Activated CD4-positive, alpha-beta T cell treated with anti-CD3 and anti-CD28 coated beads, Interleukin-2, amount 50 U/mL, for 16 hours (primary cell): ENCODE measurements around the gene TRIM65.
A peak's percentile ranks its signal among the peaks of the same experiment; 100 is the strongest.
"Not testable (repeated sequence)": the region's sequence is repeated elsewhere in the genome, so short reads cannot be mapped to it uniquely, and the experiment has no call there.

ENCODE experiments used
- DNase-seq: peaks from one replicate; pipeline ENCODE4 v3.0.0-alpha.2; 2020

The TRIM65 gene

GRCh38 chr17:75895370-75896155, 1.2 kb downstream of the TRIM65 start:
- peak; percentile 30 for DNase-seq

- DNase-seq, result no peak
Measured at GRCh38 chr17:75894049-75894733, 2.6 kb downstream of the TRIM65 start.

GRCh38 chr17:75893305-75894048, 3.3 kb downstream of the TRIM65 start:
- no peak for DNase-seq

- no peak for DNase-seq
Measured at GRCh38 chr17:75892556-75893224, 4.1 kb downstream of the TRIM65 start.

GRCh38 chr17:75891605-75892555, 4.9 kb downstream of the TRIM65 start:
- no peak for DNase-seq

GRCh38 chr17:75891022-75891604, 5.6 kb downstream of the TRIM65 start:
- DNase-seq, result no peak

- no peak for DNase-seq
Measured at GRCh38 chr17:75889454-75889853, 7.3 kb downstream of the TRIM65 start.

GRCh38 chr17:75888484-75888883, 8.3 kb downstream of the TRIM65 start:
- no peak for DNase-seq

- not testable (repeated sequence) for DNase-seq
Measured at GRCh38 chr17:75885860-75886259, 10.9 kb downstream of the TRIM65 start.

- no peak for DNase-seq
Measured at GRCh38 chr17:75885431-75885830, 11.3 kb downstream of the TRIM65 start.

- DNase-seq, result no peak
Measured at GRCh38 chr17:75881678-75882454, 14.9 kb downstream of the TRIM65 start.

GRCh38 chr17:75880266-75880665, 16.5 kb downstream of the TRIM65 start:
- no peak for DNase-seq

GRCh38 chr17:75878174-75878998, 18.4 kb downstream of the TRIM65 start, which contains the start of gene TRIM47:
Gene TRIM47, minus strand, starts transcription at chr17:75878581. Its CDS starts 33 bp downstream, at chr17:75878548.
- peak; percentile 29 for DNase-seq

- DNase-seq, result peak; percentile 75
Measured at GRCh38 chr17:75877752-75878173, 19.0 kb downstream of the TRIM65 start.

GRCh38 chr17:75876938-75877751, 19.6 kb downstream of the TRIM65 start:
- DNase-seq, result peak; percentile 56

GRCh38 chr17:75876190-75876937, 20.4 kb downstream of the TRIM65 start:
- DNase-seq, result peak; percentile 84

GRCh38 chr17:75875940-75876189, 20.9 kb downstream of the TRIM65 start:
- DNase-seq, result no peak
